ENCODE results near the gene BCCIP. TPM values are rescaled to one million over a fixed set of nuclear protein-coding genes. Genes with fewer than 3 reads are reported as not detected.

BCCIP gene
- total RNA-seq, 4 donors from 2014 or later, result 33.7 to 82.5 (median 45.9) TPM

DNA sequence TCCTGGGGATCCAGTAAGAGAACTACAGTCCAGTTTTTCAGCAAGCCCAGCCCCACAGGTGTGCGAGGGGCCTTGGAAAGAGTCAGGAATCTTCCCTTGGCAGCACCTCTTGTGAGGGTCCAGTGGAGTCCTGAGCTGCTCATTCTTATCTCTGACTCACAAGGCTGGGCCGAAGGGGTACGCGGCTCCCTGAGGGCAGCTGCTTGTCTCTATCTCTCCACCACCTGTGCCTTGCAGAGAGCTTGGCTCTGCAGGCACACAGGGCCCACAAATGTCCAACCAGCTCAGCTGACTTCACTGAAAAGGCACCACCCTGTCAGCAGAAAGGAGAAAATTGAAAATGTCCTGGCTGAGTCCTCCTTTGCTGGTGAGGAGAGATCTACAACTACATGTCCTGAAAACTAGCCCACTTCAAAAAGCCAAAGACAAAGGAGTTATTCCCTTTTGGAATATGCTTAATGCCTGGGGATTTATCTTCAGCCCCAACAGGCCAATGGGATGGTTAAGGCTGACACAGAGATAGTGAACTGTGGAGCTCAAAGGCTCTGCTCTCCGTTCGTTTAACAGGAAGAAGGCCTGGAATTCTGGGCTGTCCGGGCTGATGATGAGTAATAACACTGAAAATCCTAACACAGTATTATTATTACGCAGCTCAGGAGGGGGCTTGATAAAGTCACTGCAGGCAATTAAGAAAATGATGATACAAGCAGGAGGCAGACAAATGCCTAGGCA, 23.7 kb upstream of the BCCIP start:
- TF ChIP-seq, protein P1, sequence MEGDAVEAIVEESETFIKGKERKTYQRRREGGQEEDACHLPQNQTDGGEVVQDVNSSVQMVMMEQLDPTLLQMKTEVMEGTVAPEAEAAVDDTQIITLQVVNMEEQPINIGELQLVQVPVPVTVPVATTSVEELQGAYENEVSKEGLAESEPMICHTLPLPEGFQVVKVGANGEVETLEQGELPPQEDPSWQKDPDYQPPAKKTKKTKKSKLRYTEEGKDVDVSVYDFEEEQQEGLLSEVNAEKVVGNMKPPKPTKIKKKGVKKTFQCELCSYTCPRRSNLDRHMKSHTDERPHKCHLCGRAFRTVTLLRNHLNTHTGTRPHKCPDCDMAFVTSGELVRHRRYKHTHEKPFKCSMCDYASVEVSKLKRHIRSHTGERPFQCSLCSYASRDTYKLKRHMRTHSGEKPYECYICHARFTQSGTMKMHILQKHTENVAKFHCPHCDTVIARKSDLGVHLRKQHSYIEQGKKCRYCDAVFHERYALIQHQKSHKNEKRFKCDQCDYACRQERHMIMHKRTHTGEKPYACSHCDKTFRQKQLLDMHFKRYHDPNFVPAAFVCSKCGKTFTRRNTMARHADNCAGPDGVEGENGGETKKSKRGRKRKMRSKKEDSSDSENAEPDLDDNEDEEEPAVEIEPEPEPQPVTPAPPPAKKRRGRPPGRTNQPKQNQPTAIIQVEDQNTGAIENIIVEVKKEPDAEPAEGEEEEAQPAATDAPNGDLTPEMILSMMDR (IDR thresholded peaks at IDR 0.05; ENCODE audit: low read depth), result no peak

DNA sequence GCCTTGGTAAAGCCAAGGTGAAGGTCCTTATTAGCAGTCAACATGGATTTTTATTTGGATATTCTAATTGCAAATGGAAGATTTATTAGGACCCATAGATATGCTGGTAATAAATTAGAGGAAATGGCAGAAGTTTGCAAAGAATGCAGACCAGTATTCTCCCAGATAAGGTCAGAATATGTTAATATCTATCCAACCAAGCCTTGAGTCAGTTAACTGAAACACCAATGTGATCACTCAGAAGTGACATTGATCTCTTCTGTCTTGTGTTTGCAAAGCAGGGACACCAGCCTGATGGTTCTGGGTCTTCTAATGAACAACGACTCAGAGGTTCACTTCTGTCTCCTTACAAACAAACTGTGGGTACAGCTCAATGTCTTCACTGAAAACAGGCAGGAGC, 21.8 kb upstream of the BCCIP start:
- TF ChIP-seq, protein P1 (IDR thresholded peaks at IDR 0.05; ENCODE audit: low read depth), result no peak

DNA sequence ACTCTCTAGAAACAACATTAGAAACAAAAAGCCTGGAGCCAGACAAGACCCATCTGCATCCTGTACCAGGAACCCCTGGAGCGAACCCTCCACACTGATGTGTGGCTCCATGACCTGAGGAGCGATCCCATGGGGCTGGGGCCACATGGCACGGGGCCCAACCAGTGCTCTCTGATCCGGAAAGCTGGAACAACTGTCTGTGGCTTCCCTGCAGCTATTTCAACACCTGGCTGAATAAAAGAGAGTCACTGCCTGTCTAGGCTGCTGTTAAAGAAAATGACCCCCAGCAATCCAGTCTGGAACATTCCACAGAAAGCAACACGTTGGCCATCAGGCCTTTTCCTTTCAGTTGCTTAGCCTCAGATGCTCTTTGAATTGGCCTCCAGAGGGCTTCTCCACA, 21.2 kb upstream of the BCCIP start:
- TF ChIP-seq, protein P1 (IDR thresholded peaks at IDR 0.05; ENCODE audit: low read depth), result no peak

DNA sequence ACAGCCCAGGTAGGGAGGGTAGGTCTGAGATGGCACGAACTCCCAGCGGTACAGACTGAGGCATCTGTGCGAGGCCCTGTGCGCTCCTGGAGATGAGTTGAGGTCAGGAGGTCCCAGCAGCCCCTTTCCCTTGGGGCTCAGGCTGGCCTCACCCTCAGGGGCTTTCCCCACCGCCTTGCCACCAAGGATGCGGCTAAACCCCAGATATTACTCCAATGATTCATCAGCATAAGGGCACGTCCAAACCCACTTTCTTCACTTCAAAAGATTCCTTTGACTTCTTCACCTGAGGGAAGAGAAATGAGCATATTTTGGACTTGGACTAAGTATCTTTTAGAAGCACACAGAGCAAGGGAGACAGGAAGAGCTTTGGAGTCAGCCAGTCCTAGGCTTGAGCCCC, 20.6 kb upstream of the BCCIP start:
- TF ChIP-seq, protein P1 (IDR thresholded peaks at IDR 0.05; ENCODE audit: low read depth), result no peak

DNA sequence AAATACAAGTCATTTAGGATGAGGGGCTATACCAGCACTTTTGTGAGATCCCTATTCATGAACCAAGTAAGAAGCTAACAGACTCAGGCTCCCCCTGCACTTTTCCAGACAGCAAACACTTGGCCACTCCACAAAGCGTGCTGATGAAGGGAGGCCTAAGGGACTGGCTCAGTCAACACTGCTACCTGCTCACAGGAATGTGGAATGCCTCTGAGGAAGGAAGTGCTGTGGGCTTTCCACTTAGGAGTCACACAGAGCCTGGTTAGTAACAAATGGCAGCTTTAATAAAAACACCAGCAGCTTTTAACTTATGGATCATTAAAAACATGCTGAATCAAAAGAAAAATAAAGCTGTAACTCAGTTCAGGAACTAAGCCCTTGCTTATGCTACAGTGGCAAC, 15.3 kb upstream of the BCCIP start:
- TF ChIP-seq, protein P1 (IDR thresholded peaks at IDR 0.05; ENCODE audit: low read depth), result no peak

DNA sequence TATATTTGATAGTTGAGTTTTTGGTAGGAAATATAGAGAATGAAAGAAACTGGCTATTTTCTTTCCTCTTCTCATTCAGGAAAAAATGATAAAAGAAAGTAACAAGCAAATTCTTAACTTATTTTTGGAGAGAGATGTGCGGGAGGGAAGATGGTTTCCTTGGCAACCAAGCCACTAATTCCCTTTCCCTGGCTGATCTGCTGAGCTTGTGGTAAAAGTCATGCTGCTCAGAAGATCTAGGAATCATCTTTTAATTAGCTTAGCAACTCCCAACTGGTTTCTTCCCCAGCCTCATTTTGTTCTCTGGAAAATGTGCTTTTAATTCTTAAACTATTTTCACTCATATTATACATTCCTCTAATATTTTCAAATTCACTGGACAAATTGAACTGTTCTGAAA, 12.1 kb upstream of the BCCIP start:
- TF ChIP-seq, protein P1 (IDR thresholded peaks at IDR 0.05; ENCODE audit: low read depth), result no peak

DNA sequence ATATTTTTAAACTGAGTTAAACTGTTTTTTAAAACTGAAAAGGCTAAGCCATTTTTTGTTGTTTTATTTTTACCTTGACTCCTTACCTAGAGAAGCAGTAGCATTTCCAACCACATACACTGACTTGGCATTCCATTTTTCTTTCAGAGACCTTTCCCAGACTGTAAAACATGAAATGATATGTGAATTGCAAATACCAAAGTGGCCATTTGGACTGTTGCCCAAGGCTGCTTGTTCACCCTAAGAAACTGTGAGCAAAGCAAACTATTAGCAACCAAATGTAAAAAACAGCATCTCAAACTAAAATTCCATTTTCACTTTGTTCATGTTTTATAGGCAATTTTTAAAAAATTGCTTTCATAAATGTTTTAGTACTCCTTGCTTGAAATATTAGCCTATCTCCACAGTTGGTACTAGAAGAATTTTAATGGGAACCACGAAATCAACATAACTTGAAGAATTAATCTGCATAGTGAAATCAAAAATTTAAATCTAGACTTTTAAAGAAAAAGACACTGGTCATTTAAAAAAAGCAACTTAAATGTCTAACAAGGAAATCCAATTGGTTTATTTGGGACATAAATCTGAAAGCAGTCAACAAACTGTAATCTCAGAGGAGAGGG, 11.1 kb upstream of the BCCIP start:
- TF ChIP-seq, protein P1 (IDR thresholded peaks at IDR 0.05; ENCODE audit: low read depth), result no peak

Measured in subcutaneous adipose tissue (tissue), 4 donors.